ENCODE results near the gene CD226. TPM values are rescaled to one million over a fixed set of nuclear protein-coding genes. Genes with fewer than 3 reads are reported as not detected.

Gene CD226
- total and polyA plus RNA-seq, 4 experiments from 2014 or later = 67.2 to 95.7 (median 83.9) TPM

- Mint-ChIP-seq H3K36me3 (peaks cover 24 to 28% of the 10 kb centered on the region in 2 donors), H3K27ac (no peak overlapping the region), H3K27me3 (no peaks in the 10 kb centered on the region), H3K9me3 (no peaks in the 10 kb centered on the region), H3K4me3 (no peak overlapping the region), H3K4me1 (peaks cover 22 to 40% (median 32%) of the 10 kb centered on the region in 4 donors)
- ChIA-PET CTCF (ENCODE audit: partially characterized antibody) (no interaction called here), POLR2A (ENCODE audit: partially characterized antibody) (no interaction called here)
- no peaks in the 10 kb centered on the region for H3K36me3 ChIP-seq (ENCODE audit: insufficient read depth, low read length)
- intact Hi-C loops (cut with micrococcal nuclease) = no loop called here
- H3K4me3 ChIP-seq (ENCODE audit: low read length in 2 of 2) = peak overlapping the region in 1 of 2 donors; percentile 13
- H3K27me3 ChIP-seq (ENCODE audit: insufficient read depth, low read length) = no peaks in the 10 kb centered on the region
- no peaks in the 10 kb centered on the region for H3K9me3 ChIP-seq (ENCODE audit: control insufficient read depth in 1 of 2, low read length in 2 of 2)
- peaks cover 98% of the 10 kb centered on the region for H3K4me1 ChIP-seq (ENCODE audit: insufficient read depth, low read length)
- no peak for DNase-seq
- H3K27ac ChIP-seq (ENCODE audit: low read depth, low read length) = peak overlapping the region; percentile 60
Observed at GRCh38 chr18:69949538-69949936, 1.9 kb upstream of the CD226 start.

GRCh38 chr18:69948919-69949537, 1.4 kb upstream of the CD226 start:
- H3K36me3 Mint-ChIP-seq = peaks cover 29 to 33% of the 10 kb centered on the region in 2 donors

GRCh38 chr18:69948256-69948655, 583 bp upstream of the CD226 start:
- Mint-ChIP-seq H3K4me3 (peak overlapping the region in 1 of 8 donors; percentile 86), H3K27me3 (no peaks in the 10 kb centered on the region), H3K9me3 (no peaks in the 10 kb centered on the region), H3K27ac (no peak overlapping the region), H3K4me1 (peaks cover 16 to 42% (median 30%) of the 10 kb centered on the region in 4 donors), H3K36me3 (peaks cover 37 to 38% of the 10 kb centered on the region in 2 donors)
- ChIA-PET CTCF (ENCODE audit: partially characterized antibody) (no interaction called here), POLR2A (ENCODE audit: partially characterized antibody) (no interaction called here)
- Histone ChIP-seq H3K27ac (ENCODE audit: low read depth, low read length) (peak overlapping the region; percentile 60), H3K4me1 (ENCODE audit: insufficient read depth, low read length) (peaks cover 98% of the 10 kb centered on the region), H3K36me3 (ENCODE audit: insufficient read depth, low read length) (no peaks in the 10 kb centered on the region), H3K9me3 (ENCODE audit: control insufficient read depth in 1 of 2, low read length in 2 of 2) (no peaks in the 10 kb centered on the region), H3K27me3 (ENCODE audit: insufficient read depth, low read length) (no peaks in the 10 kb centered on the region), H3K4me3 (ENCODE audit: low read length in 2 of 2) (peak overlapping the region in 1 of 2 donors; percentile 63)
- intact Hi-C loops (cut with micrococcal nuclease) = no loop called here
- no peak for DNase-seq

More at GRCh38 chr18:69948919-69949537, 1.4 kb upstream of the CD226 start:
- Mint-ChIP-seq H3K27ac (no peak overlapping the region), H3K9me3 (no peaks in the 10 kb centered on the region), H3K4me1 (peaks cover 20 to 40% (median 31%) of the 10 kb centered on the region in 4 donors), H3K4me3 (no peak overlapping the region), H3K27me3 (no peaks in the 10 kb centered on the region)
- ChIA-PET POLR2A (ENCODE audit: partially characterized antibody) (no interaction called here), CTCF (ENCODE audit: partially characterized antibody) (no interaction called here)
- Histone ChIP-seq H3K36me3 (ENCODE audit: insufficient read depth, low read length) (no peaks in the 10 kb centered on the region), H3K27ac (ENCODE audit: low read depth, low read length) (peak overlapping the region; percentile 60), H3K9me3 (ENCODE audit: control insufficient read depth in 1 of 2, low read length in 2 of 2) (no peaks in the 10 kb centered on the region), H3K4me1 (ENCODE audit: insufficient read depth, low read length) (peaks cover 98% of the 10 kb centered on the region), H3K4me3 (ENCODE audit: low read length in 2 of 2) (peak overlapping the region in 1 of 2 donors; percentile 13), H3K27me3 (ENCODE audit: insufficient read depth, low read length) (no peaks in the 10 kb centered on the region)
- peak in 1 of 5 donors; percentile 58 for DNase-seq
- intact Hi-C loops (cut with micrococcal nuclease) = no loop called here

GRCh38 chr18:69946608-69947155, 991 bp downstream of the CD226 start:
- Histone ChIP-seq H3K27me3 (ENCODE audit: insufficient read depth, low read length) (no peaks in the 10 kb centered on the region), H3K4me3 (ENCODE audit: low read length in 2 of 2) (peak overlapping the region; percentile 63 to 71), H3K9me3 (ENCODE audit: control insufficient read depth in 1 of 2, low read length in 2 of 2) (no peaks in the 10 kb centered on the region), H3K4me1 (ENCODE audit: insufficient read depth, low read length) (peaks cover 98% of the 10 kb centered on the region), H3K36me3 (ENCODE audit: insufficient read depth, low read length) (peaks cover 6% of the 10 kb centered on the region), H3K27ac (ENCODE audit: low read depth, low read length) (peak overlapping the region; percentile 60)
- no peak overlapping the region for H3K27ac Mint-ChIP-seq
- peaks cover 49 to 50% of the 10 kb centered on the region in 2 donors for H3K36me3 Mint-ChIP-seq
- POLR2A ChIA-PET (ENCODE audit: partially characterized antibody) = interaction anchor here (1.1 to 6.1 kb wide), 5 partner anchors 11 to 48 kb away, joined by 4 to 168 read pairs (median 38); no protein-coding TSS in a partner anchor
- DNase-seq = no peak
- CTCF ChIA-PET (ENCODE audit: partially characterized antibody) = interaction anchor here (0.8 to 7.0 kb wide), 5 partner anchors 9 to 22 kb away, joined by 3 to 56 read pairs (median 11); no protein-coding TSS in a partner anchor
- H3K27me3 Mint-ChIP-seq = no peaks in the 10 kb centered on the region
- H3K4me1 Mint-ChIP-seq = peaks cover 7 to 46% (median 26%) of the 10 kb centered on the region in 4 donors
- peak overlapping the region in 2 of 8 donors; percentile 86 to 91 for H3K4me3 Mint-ChIP-seq
- intact Hi-C loops (cut with micrococcal nuclease) = loop anchor here (1.0 kb wide), 2 partner anchors 10 to 11 kb away; no protein-coding TSS in a partner anchor
- peaks cover 0 to 8% (median 6%) of the 10 kb centered on the region in 8 donors for H3K9me3 Mint-ChIP-seq

- DNase-seq = peak in 1 of 5 donors; percentile 45
- H3K36me3 Mint-ChIP-seq = peaks cover 52 to 56% of the 10 kb centered on the region in 2 donors
- Histone ChIP-seq H3K4me1 (ENCODE audit: insufficient read depth, low read length) (peaks cover 98% of the 10 kb centered on the region), H3K36me3 (ENCODE audit: insufficient read depth, low read length) (peaks cover 6% of the 10 kb centered on the region), H3K4me3 (ENCODE audit: low read length in 2 of 2) (peak overlapping the region; percentile 37 to 63), H3K9me3 (ENCODE audit: control insufficient read depth in 1 of 2, low read length in 2 of 2) (no peaks in the 10 kb centered on the region), H3K27ac (ENCODE audit: low read depth, low read length) (peak overlapping the region; percentile 60), H3K27me3 (ENCODE audit: insufficient read depth, low read length) (no peaks in the 10 kb centered on the region)
- intact Hi-C loops (cut with micrococcal nuclease) = loop anchor here (2.0 kb wide), 1 partner anchor 47 kb away; no protein-coding TSS in a partner anchor
- H3K9me3 Mint-ChIP-seq = peaks cover 0 to 13% (median 9%) of the 10 kb centered on the region in 8 donors
- ChIA-PET POLR2A (ENCODE audit: partially characterized antibody) (interaction anchor here (1.5 to 6.1 kb wide), 5 partner anchors 9 to 50 kb away, joined by 3 to 168 read pairs (median 38); no protein-coding TSS in a partner anchor), CTCF (ENCODE audit: partially characterized antibody) (interaction anchor here (0.7 to 7.0 kb wide), 7 partner anchors 10 to 1224 kb away, joined by 4 to 56 read pairs (median 16); no protein-coding TSS in a partner anchor)
- H3K4me1 Mint-ChIP-seq = peaks cover 0 to 50% (median 28%) of the 10 kb centered on the region in 4 donors
- peak overlapping the region in 2 of 8 donors; percentile 86 to 91 for H3K4me3 Mint-ChIP-seq
- no peak overlapping the region for H3K27ac Mint-ChIP-seq
- no peaks in the 10 kb centered on the region for H3K27me3 Mint-ChIP-seq
Observed at GRCh38 chr18:69945220-69946114, 2.2 kb downstream of the CD226 start.

- H3K36me3 Mint-ChIP-seq = peaks cover 62 to 65% of the 10 kb centered on the region in 2 donors
- DNase-seq = peak in 1 of 5 donors; percentile 38
- H3K4me1 Mint-ChIP-seq = peaks cover 0 to 60% (median 33%) of the 10 kb centered on the region in 4 donors
Observed at GRCh38 chr18:69944436-69944835, 3.2 kb downstream of the CD226 start.

More at GRCh38 chr18:69944436-69944835, 3.2 kb downstream of the CD226 start:
- H3K9me3 Mint-ChIP-seq = peaks cover 0 to 15% (median 9%) of the 10 kb centered on the region in 8 donors
- intact Hi-C loops (cut with micrococcal nuclease) = loop anchor here (2.0 kb wide), 1 partner anchor 46 kb away; no protein-coding TSS in a partner anchor
- H3K27me3 Mint-ChIP-seq = no peaks in the 10 kb centered on the region
- Histone ChIP-seq H3K27ac (ENCODE audit: low read depth, low read length) (peak overlapping the region; percentile 60), H3K4me1 (ENCODE audit: insufficient read depth, low read length) (peaks cover 98% of the 10 kb centered on the region), H3K4me3 (ENCODE audit: low read length in 2 of 2) (peak overlapping the region; percentile 4 to 63), H3K36me3 (ENCODE audit: insufficient read depth, low read length) (peaks cover 6% of the 10 kb centered on the region), H3K9me3 (ENCODE audit: control insufficient read depth in 1 of 2, low read length in 2 of 2) (no peaks in the 10 kb centered on the region), H3K27me3 (ENCODE audit: insufficient read depth, low read length) (no peaks in the 10 kb centered on the region)
- H3K4me3 Mint-ChIP-seq = peak overlapping the region in 2 of 8 donors; percentile 86 to 91
- H3K27ac Mint-ChIP-seq = peak overlapping the region in 1 of 7 donors; percentile 61
- CTCF ChIA-PET (ENCODE audit: partially characterized antibody) = interaction anchor here (0.9 to 7.0 kb wide), 7 partner anchors 9 to 46 kb away, joined by 3 to 56 read pairs (median 16); no protein-coding TSS in a partner anchor
- POLR2A ChIA-PET (ENCODE audit: partially characterized antibody) = interaction anchor here (0.9 to 6.1 kb wide), 8 partner anchors 8 to 67 kb away, joined by 3 to 168 read pairs (median 6); no protein-coding TSS in a partner anchor

All from CD4-positive, alpha-beta memory T cell (primary cell).